Left hindlimb (tissue), 1 donor: ENCODE measurements around the gene KRABD2.
"Not testable (repeated sequence)": the region's sequence is repeated elsewhere in the genome, so short reads cannot be mapped to it uniquely, and the experiment has no call there.

Experiments
- DNase-seq: peaks from one replicate; pipeline ENCODE4 v3.0.0-alpha.2; 2018

The KRABD2 gene

GRCh38 chr17:8392674-8393469, 16.4 kb upstream of the KRABD2 start:
- DNase-seq, result no peak

GRCh38 chr17:8392274-8392673, 15.8 kb upstream of the KRABD2 start:
- no peak for DNase-seq

- no peak for DNase-seq
These were observed 15.2 kb upstream of the KRABD2 start for GRCh38 chr17:8391711-8392110.

- DNase-seq, result no peak
These were observed 11.6 kb upstream of the KRABD2 start for GRCh38 chr17:8387914-8388651.

GRCh38 chr17:8386841-8387240, 10.3 kb upstream of the KRABD2 start:
- DNase-seq, result no peak

GRCh38 chr17:8384801-8385378, 8.4 kb upstream of the KRABD2 start:
- DNase-seq, result no peak

- DNase-seq, result peak; percentile 97
These were observed 6.8 kb upstream of the KRABD2 start, which contains the start of gene RPL26 for GRCh38 chr17:8383143-8383822. Gene RPL26 (minus strand): TSS chr17:8383193. CDS start chr17:8382310, 883 bp downstream.

- no peak for DNase-seq
These were observed 6.3 kb upstream of the KRABD2 start for GRCh38 chr17:8382880-8383142.

GRCh38 chr17:8382052-8382879, 5.8 kb upstream of the KRABD2 start:
- no peak for DNase-seq

GRCh38 chr17:8380049-8380448, 3.5 kb upstream of the KRABD2 start:
- DNase-seq, result no peak

GRCh38 chr17:8378117-8378516, 1.6 kb upstream of the KRABD2 start:
- DNase-seq, result not testable (repeated sequence)

- DNase-seq, result no peak
These were observed 918 bp upstream of the KRABD2 start for GRCh38 chr17:8377422-8377821.

GRCh38 chr17:8375738-8376259, 705 bp downstream of the KRABD2 start:
- DNase-seq, result peak; percentile 29

GRCh38 chr17:8373856-8374255, 2.6 kb downstream of the KRABD2 start:
- not testable (repeated sequence) for DNase-seq

- DNase-seq, result no peak
These were observed 4.1 kb downstream of the KRABD2 start for GRCh38 chr17:8372422-8372821.

GRCh38 chr17:8371786-8372185, 4.7 kb downstream of the KRABD2 start:
- no peak for DNase-seq

GRCh38 chr17:8369944-8370343, 6.6 kb downstream of the KRABD2 start:
- DNase-seq, result no peak

GRCh38 chr17:8368193-8368592, 8.3 kb downstream of the KRABD2 start:
- DNase-seq, result no peak

- DNase-seq, result no peak
These were observed 10.3 kb downstream of the KRABD2 start for GRCh38 chr17:8366231-8366630.

- no peak for DNase-seq
These were observed 11.4 kb downstream of the KRABD2 start for GRCh38 chr17:8365143-8365542.

- DNase-seq, result no peak
These were observed 13.7 kb downstream of the KRABD2 start for GRCh38 chr17:8362651-8363332.

- DNase-seq, result no peak
These were observed 15.8 kb downstream of the KRABD2 start for GRCh38 chr17:8360751-8361150.
